A549 (cell line): ENCODE measurements around the gene FER1L5.

ENCODE experiments used
- NR3C1 ChIP-seq: fragments of >200 bp; sonication (Bioruptor Twin); formaldehyde crosslinking; IDR thresholded peaks from 3 replicates; pipeline ENCODE4 v1.6.1; 2017
- POLR2A ChIP-seq: IDR thresholded peaks from 2 replicates; pipeline ENCODE4 v1.6.1; 2012; ENCODE audit warnings: mild to moderate bottlenecking, low read length
- TF ChIP-seq, protein P1 (sequence below): fragments of >200 bp; sonication (Bioruptor Twin); formaldehyde crosslinking; IDR thresholded peaks from 3 replicates; pipeline ENCODE4 v1.5.1; 2016

DNA sequence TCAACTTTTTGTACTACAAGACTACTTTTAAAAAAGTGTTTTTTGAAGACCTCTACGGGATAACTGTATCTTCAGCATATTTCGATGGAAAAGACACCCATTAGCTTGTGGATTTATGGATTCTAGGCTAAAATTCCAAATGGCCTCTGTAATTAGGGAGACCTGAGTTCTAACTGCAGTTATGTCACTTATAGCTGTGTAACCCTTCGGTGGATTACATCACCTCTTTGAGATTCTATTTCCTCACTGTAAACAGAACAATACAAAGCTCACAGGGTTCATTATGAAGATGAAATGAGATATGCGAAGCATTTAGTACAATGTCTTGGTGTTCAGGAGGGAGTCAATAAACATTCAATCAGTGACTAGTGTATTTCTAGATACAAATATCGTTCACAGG, 73.1 kb downstream of the FER1L5 start:
- TF ChIP-seq, protein P1, sequence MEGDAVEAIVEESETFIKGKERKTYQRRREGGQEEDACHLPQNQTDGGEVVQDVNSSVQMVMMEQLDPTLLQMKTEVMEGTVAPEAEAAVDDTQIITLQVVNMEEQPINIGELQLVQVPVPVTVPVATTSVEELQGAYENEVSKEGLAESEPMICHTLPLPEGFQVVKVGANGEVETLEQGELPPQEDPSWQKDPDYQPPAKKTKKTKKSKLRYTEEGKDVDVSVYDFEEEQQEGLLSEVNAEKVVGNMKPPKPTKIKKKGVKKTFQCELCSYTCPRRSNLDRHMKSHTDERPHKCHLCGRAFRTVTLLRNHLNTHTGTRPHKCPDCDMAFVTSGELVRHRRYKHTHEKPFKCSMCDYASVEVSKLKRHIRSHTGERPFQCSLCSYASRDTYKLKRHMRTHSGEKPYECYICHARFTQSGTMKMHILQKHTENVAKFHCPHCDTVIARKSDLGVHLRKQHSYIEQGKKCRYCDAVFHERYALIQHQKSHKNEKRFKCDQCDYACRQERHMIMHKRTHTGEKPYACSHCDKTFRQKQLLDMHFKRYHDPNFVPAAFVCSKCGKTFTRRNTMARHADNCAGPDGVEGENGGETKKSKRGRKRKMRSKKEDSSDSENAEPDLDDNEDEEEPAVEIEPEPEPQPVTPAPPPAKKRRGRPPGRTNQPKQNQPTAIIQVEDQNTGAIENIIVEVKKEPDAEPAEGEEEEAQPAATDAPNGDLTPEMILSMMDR, result no peak
- TF ChIP-seq NR3C1, result no peak
- no peak for TF ChIP-seq POLR2A
